ENCODE measurements around the gene RAD51B.

RAD51B gene

GRCh38 chr14:68668531-68668930 lies 849.0 kb downstream of the RAD51B start:
- DNase-seq: no peak

GRCh38 chr14:68669111-68669511 lies 849.5 kb downstream of the RAD51B start:
- DNase-seq: no peak

- no peak for DNase-seq
These were observed 850.2 kb downstream of the RAD51B start for GRCh38 chr14:68669603-68670358.

- no peak for DNase-seq
These were observed 850.8 kb downstream of the RAD51B start for GRCh38 chr14:68670359-68670715.

GRCh38 chr14:68671909-68672308 lies 852.3 kb downstream of the RAD51B start:
- no peak for DNase-seq

GRCh38 chr14:68672609-68673285 lies 853.2 kb downstream of the RAD51B start:
- no peak for DNase-seq

- DNase-seq: no peak
These were observed 853.9 kb downstream of the RAD51B start for GRCh38 chr14:68673464-68673863.

- DNase-seq: no peak
These were observed 855.1 kb downstream of the RAD51B start for GRCh38 chr14:68674538-68675232.

GRCh38 chr14:68675233-68675577 lies 855.6 kb downstream of the RAD51B start:
- DNase-seq: no peak

- no peak for DNase-seq
These were observed 856.9 kb downstream of the RAD51B start for GRCh38 chr14:68676511-68676943.

- DNase-seq: no peak
These were observed 857.9 kb downstream of the RAD51B start for GRCh38 chr14:68677476-68677875.

GRCh38 chr14:68677901-68678300 lies 858.3 kb downstream of the RAD51B start:
- DNase-seq: no peak

- no peak for DNase-seq
These were observed 858.9 kb downstream of the RAD51B start for GRCh38 chr14:68678471-68678870.

GRCh38 chr14:68679301-68679700 lies 859.7 kb downstream of the RAD51B start:
- no peak for DNase-seq

- DNase-seq: no peak
These were observed 860.3 kb downstream of the RAD51B start for GRCh38 chr14:68679746-68680467.

GRCh38 chr14:68680541-68681051 lies 861.0 kb downstream of the RAD51B start:
- no peak for DNase-seq

- no peak for DNase-seq
These were observed 861.9 kb downstream of the RAD51B start for GRCh38 chr14:68681256-68682011.

GRCh38 chr14:68682166-68683103 lies 862.9 kb downstream of the RAD51B start:
- DNase-seq: peak in 1 of 2 donors; percentile 27

GRCh38 chr14:68683326-68683725 lies 863.7 kb downstream of the RAD51B start:
- DNase-seq: peak in 1 of 2 donors; percentile 37

GRCh38 chr14:68684466-68685418 lies 865.2 kb downstream of the RAD51B start:
- no peak for DNase-seq
